Fibroblast of lung (primary cell): Measurements from ENCODE around the gene TMEM135.

ENCODE experiments used
- CTCF ChIP-seq, 2 donors: IDR thresholded peaks in 1 of 2; conservative IDR thresholded peaks in 1 of 2; 1 replicate in 1 of 2; 2 replicates in 1 of 2; pipeline ENCODE4 v1.5.1; 2011 to 2012; ENCODE audit warnings: low read length in 2 of 2, control low read depth in 1 of 2, inconsistent platforms in 1 of 2, low read depth in 1 of 2, mild to moderate bottlenecking in 1 of 2
- EZH2 ChIP-seq: IDR thresholded peaks from 2 replicates; pipeline ENCODE4 v1.5.1; 2012; ENCODE audit warnings: low read length, control low read depth, mild to moderate bottlenecking; ENCODE audit errors: missing control alignments

- TF ChIP-seq CTCF (conservative IDR thresholded peaks at IDR 0.05 in 1 of 2, IDR thresholded peaks at IDR 0.05 in 1 of 2; ENCODE audit: low read depth in 1 of 2, low read length in 2 of 2) (no peak), EZH2 (no peak)
These were observed 288.9 kb downstream of the TMEM135 start for GRCh38 chr11:87326594-87326993.
